ENCODE measurements around the gene ANKUB1.

- TF ChIP-seq CTCF (IDR thresholded peaks at IDR 0.05): no peak
- no peak for TF ChIP-seq POLR2A (IDR thresholded peaks at IDR 0.05)
These were observed 27.1 kb upstream of the ANKUB1 start for GRCh38 chr3:149819432-149819831.

All from testis (tissue), 2 donors.